GM18517 (cell line): ENCODE results near the gene MCCC1.
"Not testable (repeated sequence)": the region's sequence is repeated elsewhere in the genome, so short reads cannot be mapped to it uniquely, and the experiment has no call there.

Experiments used
- ATAC-seq: cut with Tn5 transposase; IDR thresholded peaks from one replicate; pipeline ENCODE4 v1.9.1; 2021; ENCODE audit warnings: mild to moderate bottlenecking, moderate library complexity; ENCODE audit not compliant: unreplicated experiment

Gene MCCC1

DNA sequence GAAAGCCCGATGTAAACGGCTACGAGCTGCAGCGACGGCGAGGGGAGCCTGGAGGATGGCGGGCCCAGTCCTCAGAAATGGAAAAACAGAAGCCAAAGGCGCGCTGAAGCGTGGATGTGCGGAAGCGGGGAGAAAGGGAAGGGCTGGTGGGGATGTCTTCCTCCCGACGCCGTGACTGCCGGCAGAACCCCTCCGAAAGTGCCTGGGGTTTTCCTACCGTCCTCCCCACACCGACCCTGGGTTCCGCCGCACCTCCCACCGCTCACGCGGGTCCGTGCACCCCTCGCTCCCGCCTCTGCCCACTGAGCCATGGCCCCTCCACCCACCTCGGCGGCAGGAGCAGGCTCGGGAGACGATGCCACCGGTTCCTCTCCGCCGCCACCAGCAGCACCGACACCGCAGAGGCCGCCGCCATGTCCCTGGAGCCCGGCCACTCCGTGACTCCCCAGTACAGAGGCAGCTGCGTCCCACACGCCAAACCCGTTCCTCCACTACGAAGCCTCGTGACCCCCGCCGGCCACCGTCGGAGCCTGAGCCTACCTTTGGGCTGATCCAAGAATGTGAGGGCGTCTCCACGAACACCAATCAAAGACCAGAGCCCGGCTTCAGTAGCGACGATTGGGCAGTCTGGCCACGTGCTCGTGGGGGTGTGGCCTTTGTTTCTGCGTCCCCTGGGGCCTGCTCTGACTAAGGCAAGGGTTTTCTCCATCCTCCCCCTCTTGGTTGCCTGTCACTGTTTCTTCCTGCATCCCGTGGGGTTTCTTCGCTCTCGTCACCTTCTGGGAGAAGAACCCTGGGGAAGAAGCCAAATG lies at the start of gene MCCC1:
TSS of gene MCCC1 (minus strand) at position 471 of the 812 bp plus-strand sequence. CDS start at position 415, 56 bp downstream.
- ATAC-seq: peak; percentile 99

DNA sequence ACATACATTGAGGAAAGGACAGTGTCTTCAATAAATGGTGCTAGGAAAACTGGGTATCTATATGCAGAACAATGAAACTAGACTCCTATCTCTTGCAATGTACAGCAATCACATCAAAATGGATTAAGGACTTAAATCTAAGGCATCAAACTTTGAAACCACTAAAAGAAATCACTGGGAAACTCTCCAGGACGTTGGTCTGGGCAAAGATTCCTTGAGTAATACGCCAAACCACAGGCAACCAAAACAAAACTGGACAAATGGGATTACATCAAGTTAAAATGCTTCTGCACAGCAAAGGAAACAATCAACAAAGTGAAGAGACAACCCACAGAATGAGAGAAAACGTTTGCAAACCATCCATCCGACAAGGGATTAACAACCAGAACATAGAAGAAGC lies 48.8 kb upstream of the MCCC1 start:
- ATAC-seq: no peak

DNA sequence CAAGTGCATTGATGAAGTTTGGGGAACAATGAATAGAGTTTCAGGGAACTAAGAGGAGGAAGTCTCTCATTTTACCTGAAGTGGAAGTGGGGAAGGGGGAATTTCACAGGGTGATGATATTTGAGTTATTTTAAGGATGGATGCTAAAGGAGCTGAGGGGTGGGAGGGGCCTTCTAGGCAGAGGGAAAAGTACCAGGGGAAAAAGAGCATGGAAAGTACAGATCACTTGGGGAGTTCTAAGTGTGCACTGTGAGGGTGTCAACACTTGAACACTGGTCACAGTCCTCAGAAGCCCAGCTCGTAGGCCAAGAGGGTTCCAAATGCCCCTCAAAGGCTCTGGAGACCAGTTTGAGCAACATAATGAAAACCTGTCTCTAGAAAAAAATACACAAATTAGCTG lies 45.1 kb upstream of the MCCC1 start:
- no peak for ATAC-seq

DNA sequence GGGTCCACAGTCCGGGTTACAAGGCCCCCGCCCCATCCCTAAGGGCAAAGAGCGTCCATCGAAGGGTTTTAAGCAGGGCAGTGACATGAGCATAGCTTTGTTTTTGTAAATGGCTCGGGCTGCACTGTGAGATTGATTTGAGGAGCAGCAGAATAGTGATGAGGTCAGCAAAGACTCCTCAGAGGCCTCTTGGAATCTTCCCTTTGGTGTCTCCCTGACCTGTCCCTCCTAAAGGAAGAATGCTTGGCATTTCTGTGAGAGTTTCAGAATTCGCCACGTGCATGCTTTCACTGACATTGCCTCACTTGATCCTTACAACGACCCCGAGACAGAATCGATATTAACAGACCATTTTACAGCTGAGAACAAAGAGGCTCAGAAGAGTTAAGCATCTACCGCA lies 42.9 kb upstream of the MCCC1 start:
- no peak for ATAC-seq

DNA sequence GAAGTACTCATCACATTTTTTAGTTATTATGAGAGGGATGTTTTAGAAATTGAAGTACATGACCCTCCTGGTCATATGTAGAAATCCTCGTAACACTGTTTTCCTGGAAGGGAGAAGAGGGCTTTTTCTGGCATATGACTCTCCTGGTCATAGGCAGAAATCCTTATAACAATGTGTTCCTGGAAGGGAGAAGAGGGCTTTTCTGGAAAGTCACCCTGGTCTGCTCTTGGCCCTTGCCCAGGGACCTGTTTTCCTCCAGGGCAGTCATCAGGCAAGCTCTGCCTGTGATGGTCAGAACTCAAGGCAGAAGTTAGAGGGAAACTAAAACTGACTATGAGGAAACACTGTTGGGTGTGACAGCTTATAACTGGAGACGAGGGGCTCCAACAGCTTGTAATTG lies 35.5 kb upstream of the MCCC1 start:
- ATAC-seq: no peak

DNA sequence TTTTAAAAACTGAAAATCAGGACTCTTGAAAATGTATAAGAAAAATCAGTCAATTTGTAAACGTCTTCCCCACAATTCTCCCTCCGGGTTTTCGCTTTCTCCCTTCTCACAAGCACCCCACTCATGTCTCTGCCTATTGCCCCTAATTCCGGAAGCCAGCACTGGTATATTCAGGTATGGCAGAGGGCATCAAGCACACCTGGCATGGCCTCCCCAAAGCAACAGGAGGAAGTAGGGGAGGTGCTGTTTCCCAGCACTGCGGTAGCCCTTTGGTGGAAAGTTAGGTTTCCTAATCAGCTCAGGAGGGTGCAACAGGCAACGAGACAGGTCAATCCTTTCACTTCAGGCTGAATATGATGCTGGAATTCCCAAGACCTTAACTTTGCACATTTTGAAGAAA lies 33.1 kb upstream of the MCCC1 start:
- ATAC-seq: no peak

DNA sequence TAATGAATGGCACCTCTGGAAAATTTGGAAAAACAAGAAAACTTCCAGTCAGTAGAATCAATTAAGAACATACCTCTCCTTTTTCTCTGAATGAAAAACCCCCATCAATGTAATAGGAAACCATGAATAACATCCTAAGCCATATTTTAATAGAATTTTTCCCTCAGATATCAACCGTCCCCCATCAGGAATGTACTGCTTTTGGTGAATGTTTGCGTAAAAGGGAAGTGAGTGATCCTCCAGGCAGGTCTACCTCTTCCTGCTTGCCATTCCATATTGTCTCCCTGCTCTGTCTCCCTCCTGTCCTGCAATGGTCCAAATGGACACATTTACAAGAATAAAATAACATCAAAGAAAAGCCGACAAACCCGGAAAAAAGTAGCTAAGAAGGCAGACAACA lies 32.4 kb upstream of the MCCC1 start:
- ATAC-seq: no peak

DNA sequence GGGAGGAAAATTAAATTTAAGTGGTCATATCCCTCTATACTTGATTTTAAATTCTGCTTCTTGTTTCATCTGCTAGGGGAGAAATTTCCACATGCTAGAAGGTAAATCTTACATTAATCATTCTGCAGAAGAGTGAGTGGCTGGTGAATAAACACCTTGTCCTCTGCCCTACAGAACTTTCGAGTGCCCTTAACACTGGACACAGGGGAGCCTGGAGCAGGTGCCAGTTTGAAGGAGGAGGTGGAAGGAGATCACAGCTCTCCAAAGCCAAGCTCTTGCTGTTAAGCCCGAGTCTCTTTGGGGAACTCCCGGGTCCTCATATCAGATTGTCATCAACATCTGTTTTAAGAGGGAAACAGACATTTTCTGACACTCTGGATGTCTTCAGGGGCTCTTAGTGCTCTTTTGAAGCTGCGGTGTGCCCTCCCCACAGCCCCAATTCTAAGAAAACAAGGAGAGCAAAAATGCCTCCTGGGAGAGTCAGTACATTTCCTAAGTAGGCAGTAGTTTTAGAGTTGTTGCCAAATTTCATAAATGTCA lies 32.0 kb upstream of the MCCC1 start:
- ATAC-seq: no peak

DNA sequence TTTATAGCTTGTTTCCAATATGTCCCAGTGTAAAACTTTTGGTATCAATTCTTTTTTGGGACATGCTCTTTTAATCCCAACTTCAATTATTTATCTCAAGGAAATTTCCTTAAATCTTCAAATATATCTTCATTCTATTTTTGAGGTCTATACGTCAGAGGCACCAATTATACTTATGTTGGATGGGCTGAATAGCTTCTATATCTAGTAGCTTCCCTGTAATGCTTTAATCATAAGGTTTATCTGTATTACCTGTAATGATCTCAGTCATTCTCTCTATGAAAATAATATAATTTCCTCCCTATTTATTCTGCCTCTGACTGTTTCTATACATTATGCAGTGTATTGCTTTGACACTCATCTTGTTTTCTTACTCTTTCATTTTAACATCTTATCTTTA lies 29.9 kb upstream of the MCCC1 start:
- no peak for ATAC-seq

DNA sequence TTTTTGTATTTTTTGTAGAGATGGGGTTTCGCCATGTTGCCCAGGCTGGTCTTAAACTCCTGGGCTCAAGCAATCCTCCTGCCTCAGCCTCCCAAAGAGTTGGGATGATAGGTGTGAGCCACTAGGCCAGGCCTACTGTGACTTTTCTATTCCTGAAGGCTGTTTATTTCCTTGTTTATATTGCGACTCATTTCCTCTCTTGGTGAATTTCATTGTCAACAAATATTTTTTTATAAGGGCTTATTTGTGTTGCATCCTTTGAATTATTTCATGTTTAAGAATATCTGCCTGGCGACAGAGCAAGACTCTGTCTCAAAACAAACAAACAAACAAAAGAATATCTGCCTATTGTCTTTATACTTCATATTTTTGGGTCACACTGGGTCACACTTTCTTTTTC lies 29.4 kb upstream of the MCCC1 start:
- ATAC-seq: no peak

DNA sequence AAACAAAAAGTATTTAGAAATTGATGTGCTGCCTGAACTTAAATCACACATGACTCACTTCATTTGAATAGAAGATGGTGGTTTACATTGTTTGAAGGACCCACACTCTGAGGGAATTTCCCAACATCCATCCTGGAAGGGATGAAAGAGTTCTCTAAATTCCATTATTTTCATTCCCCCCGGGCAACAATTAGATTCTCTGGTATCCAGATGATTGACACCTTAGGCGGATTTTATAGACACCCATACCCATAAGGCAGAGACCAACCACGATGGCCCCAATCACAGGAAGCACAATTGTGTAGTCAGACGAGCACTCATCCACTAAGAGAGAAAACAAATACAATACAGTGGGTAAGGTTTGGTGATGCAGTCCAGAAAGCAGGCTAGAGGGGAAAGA lies 24.6 kb upstream of the MCCC1 start:
- no peak for ATAC-seq

DNA sequence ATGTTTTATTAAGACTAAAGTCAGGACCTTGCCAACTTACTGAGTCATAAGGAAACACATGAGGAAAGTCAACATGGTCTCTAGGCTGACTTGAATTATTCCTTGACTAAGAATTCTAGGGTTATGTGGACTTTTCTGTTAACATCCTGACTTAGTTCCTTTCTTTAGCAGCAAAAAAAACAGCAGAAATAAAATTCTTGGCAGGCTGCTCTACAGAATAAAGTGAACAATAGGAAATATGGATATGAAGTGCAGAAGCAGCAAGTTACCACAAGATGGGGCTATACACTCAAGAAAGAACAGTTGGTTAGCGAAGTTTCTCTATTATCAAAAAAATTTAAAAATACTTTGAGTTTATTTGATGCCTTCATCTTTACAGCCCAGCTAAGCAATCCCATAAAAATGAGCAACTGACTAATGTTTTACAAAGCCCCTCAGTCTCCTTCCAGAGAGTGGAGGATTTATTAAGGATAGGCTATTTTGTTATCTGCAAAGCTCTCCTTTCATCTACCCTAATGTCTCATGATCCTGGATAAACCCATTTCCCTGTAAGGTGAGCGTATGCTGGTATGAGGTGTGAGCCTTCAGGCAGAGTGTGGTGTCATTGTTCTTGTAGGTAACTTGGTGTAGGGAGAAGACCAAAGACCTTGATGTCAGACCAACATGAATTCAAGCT lies 23.1 kb upstream of the MCCC1 start:
- peak; percentile 55 for ATAC-seq

DNA sequence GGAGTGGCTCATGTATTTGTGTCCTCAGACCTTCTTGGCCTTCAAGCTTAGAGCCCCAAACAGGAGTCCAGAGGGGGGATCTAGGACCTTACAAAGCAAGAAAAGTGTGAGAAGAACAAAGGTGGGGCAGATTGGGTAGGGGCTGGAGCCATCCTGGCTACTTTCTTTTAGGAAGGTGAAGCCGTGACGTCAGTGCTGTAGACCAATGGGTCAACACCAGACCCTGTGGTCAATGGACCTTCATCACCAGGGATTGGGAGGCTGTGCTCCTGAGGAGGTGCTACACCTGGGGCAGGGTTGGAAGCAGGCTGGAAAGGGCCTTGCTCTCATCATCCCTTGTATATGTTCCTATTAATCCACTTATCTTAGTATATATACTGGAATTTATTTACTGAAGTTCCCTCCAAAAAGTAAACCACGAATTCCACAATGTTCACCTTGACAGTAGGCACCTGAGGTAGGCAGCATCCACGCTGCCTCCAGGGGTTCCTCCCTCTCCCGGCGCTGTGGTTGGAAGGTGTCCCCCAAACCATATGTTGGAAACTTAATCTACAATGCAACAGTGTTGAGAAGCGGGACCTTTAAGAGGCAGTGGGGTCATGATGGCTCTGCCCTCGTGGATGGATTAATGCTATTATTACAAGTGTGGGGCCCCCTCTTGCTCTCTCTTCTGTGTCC lies 21.4 kb upstream of the MCCC1 start:
- no peak for ATAC-seq

DNA sequence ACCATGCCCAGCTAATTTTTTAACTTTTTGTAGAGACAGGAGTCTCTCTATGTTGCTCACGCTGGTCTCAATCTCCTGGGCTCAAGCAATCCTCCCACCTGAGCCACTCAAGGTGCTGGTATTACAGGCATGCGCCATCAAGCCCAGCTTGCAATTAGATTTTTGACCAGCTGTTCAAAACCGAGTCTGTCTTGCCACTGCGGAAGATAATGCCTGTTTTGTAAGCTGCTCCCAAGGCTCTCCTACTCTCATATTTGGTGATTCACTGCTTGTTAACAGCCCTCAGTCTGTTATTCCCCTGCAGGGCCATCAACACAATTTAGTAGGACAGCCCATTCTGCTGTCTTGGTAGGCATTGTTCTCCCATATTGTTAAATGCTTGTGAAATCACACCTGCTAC lies 17.8 kb upstream of the MCCC1 start:
- ATAC-seq: no peak

DNA sequence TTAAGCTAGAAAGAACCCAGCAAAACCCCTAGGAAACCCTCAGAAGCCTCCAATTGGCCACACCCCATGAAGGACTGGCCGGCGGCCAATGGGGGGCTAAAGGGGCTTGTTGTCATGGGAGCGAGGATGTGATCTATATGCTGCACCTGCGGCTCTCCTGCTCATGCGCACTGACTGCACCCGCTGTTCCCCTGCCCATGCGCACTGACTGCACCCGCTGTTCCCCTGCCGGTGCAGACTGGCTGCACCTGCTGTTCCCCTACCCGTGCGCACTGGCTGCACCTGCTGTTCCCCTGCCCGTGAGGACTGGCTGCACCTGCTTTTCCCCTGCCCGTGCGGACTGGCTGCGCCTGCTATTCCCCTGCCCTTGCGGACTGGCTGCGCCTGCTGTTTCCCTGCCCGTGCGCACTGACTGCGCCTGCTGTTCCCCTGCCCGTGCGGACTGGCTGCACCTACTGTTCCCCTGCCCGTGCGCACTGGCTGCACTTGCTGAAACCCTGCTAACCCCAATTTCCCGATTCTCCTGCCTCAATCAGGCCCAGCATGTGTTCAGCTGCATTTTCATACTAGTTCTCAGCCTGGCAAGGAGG lies 16.8 kb upstream of the MCCC1 start:
- peak; percentile 80 for ATAC-seq

DNA sequence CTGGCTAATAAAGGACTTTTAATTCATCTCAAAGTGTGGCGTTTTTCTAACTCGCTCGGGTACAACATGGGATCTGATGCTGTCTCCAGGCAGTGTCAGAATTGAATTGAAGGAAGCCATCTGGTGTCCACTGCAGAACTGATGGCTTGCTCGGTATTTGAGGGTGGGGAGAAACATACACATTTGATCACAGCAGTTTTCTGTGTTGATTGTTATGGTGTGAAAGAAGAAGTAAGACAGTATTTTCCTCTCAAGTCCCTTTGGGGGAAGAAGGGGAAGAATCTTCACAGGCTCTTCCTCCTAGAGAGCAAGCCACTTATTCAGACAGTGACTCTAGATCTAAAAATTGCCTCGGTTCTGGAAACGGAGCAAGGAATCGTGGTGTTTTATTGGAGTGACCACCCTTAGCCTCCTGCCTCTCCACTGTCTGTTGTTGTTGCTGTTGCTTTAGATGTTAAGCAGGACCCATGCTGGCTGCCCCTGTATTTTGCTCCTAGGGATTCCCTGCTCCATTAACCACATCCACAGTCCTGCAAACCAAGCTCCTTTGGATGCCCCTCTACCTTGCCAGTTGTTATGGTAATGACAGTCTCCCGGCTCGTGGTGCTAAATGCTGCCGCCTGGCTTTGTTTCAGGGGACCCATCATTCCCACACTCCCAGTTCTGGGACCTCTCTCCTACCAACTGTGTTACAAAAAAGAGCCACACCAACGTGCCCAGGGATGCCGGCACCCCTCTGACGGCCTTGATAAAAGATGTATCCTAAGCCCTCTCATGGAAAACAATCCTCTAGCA lies 15.3 kb upstream of the MCCC1 start:
- no peak for ATAC-seq

DNA sequence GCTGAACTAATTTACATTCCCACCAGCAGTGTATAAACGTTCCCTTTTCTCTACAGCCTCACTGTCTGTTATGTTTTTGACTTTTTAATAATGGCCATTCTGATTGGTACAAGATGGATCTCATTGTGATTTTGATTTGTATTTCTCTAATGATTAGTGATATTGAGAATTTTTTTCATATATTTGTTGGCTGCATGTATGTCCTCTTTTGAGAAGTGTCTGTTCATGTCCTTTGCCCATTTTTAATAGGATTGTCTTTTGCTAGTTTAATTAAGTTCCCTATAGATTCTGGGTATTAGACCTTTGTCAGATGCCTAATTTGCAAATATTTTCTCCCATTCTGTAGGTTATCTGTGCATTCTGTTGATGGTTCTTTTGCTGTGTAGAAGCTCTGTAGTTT lies 10.6 kb upstream of the MCCC1 start:
- ATAC-seq: not testable (repeated sequence)

DNA sequence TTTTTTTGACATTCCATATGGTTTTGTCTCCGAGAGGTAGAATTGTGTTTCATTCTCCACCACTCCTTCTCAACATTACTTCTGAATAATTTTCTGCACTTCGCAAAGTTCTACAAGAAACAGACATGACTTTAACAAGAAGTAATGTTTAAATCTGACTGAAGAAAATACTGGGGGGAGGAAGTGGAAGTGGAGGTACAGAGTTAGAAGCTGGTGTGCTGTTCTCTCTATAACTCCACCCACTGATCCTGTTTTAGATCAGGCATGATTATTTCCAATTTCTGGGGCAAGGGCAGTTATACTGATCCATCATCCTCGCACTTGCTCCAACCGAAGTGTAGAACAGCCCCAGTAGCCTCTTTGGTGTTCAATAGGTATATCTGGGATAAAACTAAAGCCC lies 9.2 kb upstream of the MCCC1 start:
- ATAC-seq: no peak

DNA sequence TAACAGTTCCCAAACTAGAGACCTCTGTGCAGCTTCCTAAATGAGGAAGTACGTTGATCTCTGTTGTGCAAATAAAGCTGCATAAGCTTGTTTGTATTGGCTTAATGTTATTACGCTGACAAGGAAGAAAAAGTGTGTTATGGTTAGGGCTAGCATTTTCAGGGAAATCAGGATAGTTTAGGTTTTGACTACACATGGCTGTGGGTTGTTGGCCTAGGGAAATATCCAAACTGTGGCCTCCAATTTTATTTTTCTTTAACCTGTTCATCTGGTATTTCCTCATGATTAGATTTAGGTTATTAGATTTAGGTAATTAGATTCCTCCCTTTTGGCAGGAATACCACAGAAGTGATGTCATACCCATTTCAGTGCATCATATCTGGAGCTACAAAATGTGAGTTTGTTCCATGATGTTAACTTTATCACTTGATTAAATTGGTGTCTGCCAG lies 8.7 kb upstream of the MCCC1 start:
- no peak for ATAC-seq

DNA sequence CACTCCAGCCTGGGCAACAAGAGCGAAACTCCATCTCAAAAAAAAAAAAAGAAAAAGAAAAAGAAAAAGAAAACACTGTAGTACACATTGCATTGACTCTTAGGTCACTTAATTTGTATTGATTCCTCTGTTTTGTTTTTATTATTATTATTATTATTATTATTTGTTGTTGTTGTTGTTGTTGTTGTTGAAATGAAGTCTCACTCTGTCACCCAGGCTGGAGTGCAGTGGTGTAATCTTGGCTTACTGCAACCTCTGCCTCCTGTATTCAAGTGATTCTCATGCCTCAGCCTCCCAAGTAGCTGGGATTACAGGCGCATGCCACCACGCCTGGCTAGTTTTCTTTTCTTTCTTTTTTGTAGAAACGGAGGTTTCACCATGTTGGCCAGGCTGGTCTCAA lies 8.1 kb upstream of the MCCC1 start:
- ATAC-seq: not testable (repeated sequence)
